Panc1 (cell line): Measurements from ENCODE around the gene ABHD15. TPM values are rescaled to one million over a fixed set of nuclear protein-coding genes. Genes with fewer than 3 reads are reported as not detected.

ENCODE experiments used
- ATAC-seq: fragments of 200-7000 bp; cut with Tn5 transposase; 2 replicates; pipeline ENCODE4 v1.9.1; 2020; ENCODE audit warnings: mild to moderate bottlenecking, moderate library complexity
- BruUV-seq: library from RNA; stranded (reverse); fragments of 400-500 nt; replicated peaks from 2 replicates; lab custom pipeline; 2021; lab: Mats Ljungman, UMichigan
- CTCF ChIA-PET: fragments of 300-600 bp; sonication (Branson Sonifier 250); formaldehyde crosslinking; loops from one replicate; lab custom pipeline; 2022; ENCODE audit warnings: antibody characterized with exemption; lab: Charles Lee
- POLR2A ChIA-PET: fragments of 300-600 bp; sonication (Branson Sonifier 250); formaldehyde crosslinking; loops from one replicate; lab custom pipeline; 2022; ENCODE audit warnings: antibody characterized with exemption; lab: Charles Lee
- DNase-seq: peaks from one replicate; pipeline ENCODE4 v3.0.0-alpha.2; 2010; ENCODE audit warnings: low read depth, low spot score
- H3K27ac ChIP-seq: 2 replicates; pipeline ENCODE4 v1.5.1; 2011; ENCODE audit warnings: mild to moderate bottlenecking, low read length, inconsistent platforms
- H3K27me3 ChIP-seq: fragments of 200-500 bp; sonication (Bioruptor generic); 2 replicates; pipeline ENCODE4 v1.6.0; 2014; ENCODE audit warnings: low read length, inconsistent platforms; ENCODE audit not compliant: control insufficient read depth, insufficient read depth
- H3K36me3 ChIP-seq: fragments of 200-500 bp; sonication (Bioruptor generic); 2 replicates; pipeline ENCODE4 v1.5.1; 2014; ENCODE audit warnings: inconsistent platforms, mild to moderate bottlenecking, low read length, moderate library complexity; ENCODE audit not compliant: control insufficient read depth, insufficient read depth
- H3K4me1 ChIP-seq: 2 replicates; pipeline ENCODE4 v1.5.1; 2011; ENCODE audit warnings: inconsistent platforms, mild to moderate bottlenecking, low read length, moderate library complexity; ENCODE audit not compliant: control insufficient read depth, insufficient read depth
- H3K4me3 ChIP-seq, 2 experiments: 2 replicates each; pipeline ENCODE4 v1.5.1; 2011 to 2012; ENCODE audit warnings: low read depth in 2 of 2, low read length in 2 of 2, mild to moderate bottlenecking in 2 of 2, inconsistent platforms in 1 of 2, moderate library complexity in 1 of 2
- H3K9me3 ChIP-seq: fragments of 200-500 bp; sonication (Bioruptor generic); 2 replicates; pipeline ENCODE4 v1.5.1; 2014; ENCODE audit warnings: low read depth, mild to moderate bottlenecking, inconsistent platforms, low read length, moderate library complexity; ENCODE audit not compliant: control insufficient read depth, insufficient read depth
- POLR2AphosphoS5 ChIP-seq: IDR thresholded peaks from 2 replicates; pipeline ENCODE4 v1.6.1; 2012; ENCODE audit warnings: mild to moderate bottlenecking, low read depth, low read length, moderate library complexity
- SIN3A ChIP-seq: IDR thresholded peaks from 2 replicates; pipeline ENCODE4 v1.6.1; 2012; ENCODE audit warnings: low read depth, mild to moderate bottlenecking, low read length, moderate library complexity, borderline replicate concordance; ENCODE audit not compliant: insufficient read depth
- TCF7L2 ChIP-seq: IDR thresholded peaks from 2 replicates; pipeline ENCODE4 v1.6.1; 2011; ENCODE audit warnings: mild to moderate bottlenecking, low read depth, low read length, inconsistent platforms
- in situ Hi-C: cut with HindIII; loops from 2 replicates; pipeline ENCODE4 v1.10.0; 2016; ENCODE audit warnings: low sequenced_read_pairs, low pct_unique_long_range_greater_than_20kb
- intact Hi-C: fragments of 100-400 bp; cut with micrococcal nuclease; formaldehyde crosslinking; loops from one replicate; pipeline ENCODE4 v1.10.0; 2022; ENCODE audit not compliant: unreplicated experiment
- total RNA-seq: library from RNA; stranded (reverse); gene quantifications from one replicate; pipeline ENCODE4 v1.2.1, GENCODE V29; 2021; ENCODE audit not compliant: unreplicated experiment
- TF ChIP-seq, protein P1 (sequence below): fragments of 450-650 bp; IDR thresholded peaks from 2 replicates; pipeline ENCODE4 v1.5.1; 2017; ENCODE audit warnings: mild to moderate bottlenecking
- TF ChIP-seq, protein P2 (sequence below), 2 experiments: IDR thresholded peaks; 2 replicates each; pipeline ENCODE4 v1.6.1; 2011 to 2012; ENCODE audit warnings: low read depth in 2 of 2, control low read depth in 1 of 2, low read length in 1 of 2, mild to moderate bottlenecking in 1 of 2, moderate library complexity in 1 of 2; ENCODE audit not compliant: insufficient read depth in 1 of 2

The ABHD15 gene
- total RNA-seq, 1 experiment from 2014 or later: 33.7 TPM

- TF ChIP-seq SIN3A: 0 out of 2 replicates have a peak, but pooled peaks have one; percentile 73
- TF ChIP-seq POLR2AphosphoS5: no peak
- TF ChIP-seq, protein P1, sequence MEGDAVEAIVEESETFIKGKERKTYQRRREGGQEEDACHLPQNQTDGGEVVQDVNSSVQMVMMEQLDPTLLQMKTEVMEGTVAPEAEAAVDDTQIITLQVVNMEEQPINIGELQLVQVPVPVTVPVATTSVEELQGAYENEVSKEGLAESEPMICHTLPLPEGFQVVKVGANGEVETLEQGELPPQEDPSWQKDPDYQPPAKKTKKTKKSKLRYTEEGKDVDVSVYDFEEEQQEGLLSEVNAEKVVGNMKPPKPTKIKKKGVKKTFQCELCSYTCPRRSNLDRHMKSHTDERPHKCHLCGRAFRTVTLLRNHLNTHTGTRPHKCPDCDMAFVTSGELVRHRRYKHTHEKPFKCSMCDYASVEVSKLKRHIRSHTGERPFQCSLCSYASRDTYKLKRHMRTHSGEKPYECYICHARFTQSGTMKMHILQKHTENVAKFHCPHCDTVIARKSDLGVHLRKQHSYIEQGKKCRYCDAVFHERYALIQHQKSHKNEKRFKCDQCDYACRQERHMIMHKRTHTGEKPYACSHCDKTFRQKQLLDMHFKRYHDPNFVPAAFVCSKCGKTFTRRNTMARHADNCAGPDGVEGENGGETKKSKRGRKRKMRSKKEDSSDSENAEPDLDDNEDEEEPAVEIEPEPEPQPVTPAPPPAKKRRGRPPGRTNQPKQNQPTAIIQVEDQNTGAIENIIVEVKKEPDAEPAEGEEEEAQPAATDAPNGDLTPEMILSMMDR: no peak
- no peaks in the 10 kb centered on the region for H3K9me3 ChIP-seq
- peak overlapping the region; percentile 81 to 88 for H3K4me3 ChIP-seq
- no TSS peak for BruUV-seq
- peaks cover 14% of the 10 kb centered on the region for H3K4me1 ChIP-seq
- CTCF ChIA-PET: interaction anchor here (1.6 kb wide), 1 partner anchor 197 kb away, joined by 8 read pairs; no protein-coding TSS in a partner anchor
- H3K36me3 ChIP-seq: no peaks in the 10 kb centered on the region
- no peak for DNase-seq
- no peaks in the 10 kb centered on the region for H3K27me3 ChIP-seq
- POLR2A ChIA-PET: no interaction called here
- in situ Hi-C loops (no loop called here), intact Hi-C loops (no loop called here)
- ATAC-seq: peak; percentile 31
- H3K27ac ChIP-seq: peak overlapping the region; percentile 92
These were observed 392 bp upstream of the ABHD15 start for GRCh38 chr17:29567304-29567553.

DNA sequence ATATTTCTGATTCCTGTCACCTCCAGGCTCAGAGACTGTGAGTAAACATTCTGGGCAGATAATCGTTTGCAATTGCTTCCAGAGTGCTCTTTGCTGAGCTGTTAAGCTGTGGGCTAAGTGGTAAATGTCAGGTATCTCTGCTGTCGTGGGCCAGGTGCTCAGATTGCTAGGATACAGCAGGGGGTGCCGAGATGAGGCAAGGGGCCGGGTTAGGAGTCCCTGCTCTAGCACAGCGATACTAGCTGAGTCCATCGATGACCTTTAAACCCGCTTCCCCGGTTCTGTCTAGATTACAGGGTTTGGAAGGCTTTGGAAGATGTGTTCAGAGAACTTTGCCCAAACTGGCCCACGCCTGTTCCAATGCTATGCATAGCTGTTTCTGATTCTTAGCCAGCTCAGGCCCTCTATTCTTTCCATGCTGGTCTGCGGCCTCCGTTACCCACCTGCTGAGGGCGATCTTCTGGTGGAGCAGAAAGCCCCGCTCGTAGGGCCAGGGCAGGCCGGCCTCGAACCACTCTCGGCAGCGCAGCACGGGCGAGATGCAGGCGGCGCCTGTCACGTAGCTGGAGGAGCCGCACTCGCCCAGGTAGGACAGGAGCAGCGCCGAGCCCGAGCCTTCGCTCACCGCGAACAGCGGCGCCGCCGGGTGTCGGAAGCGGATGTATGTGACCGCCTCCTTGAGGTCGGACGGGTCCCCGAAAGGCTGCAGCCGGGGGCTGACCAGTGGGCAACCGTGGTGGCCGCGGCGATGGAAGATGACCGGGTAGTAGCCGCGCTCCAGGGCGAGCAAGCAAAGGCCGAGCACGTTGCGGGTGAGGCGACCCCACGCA, 979 bp downstream of the ABHD15 start:
- H3K9me3 ChIP-seq: no peaks in the 10 kb centered on the region
- H3K4me1 ChIP-seq: peaks cover 14% of the 10 kb centered on the region
- BruUV-seq: no TSS peak
- H3K36me3 ChIP-seq: no peaks in the 10 kb centered on the region
- DNase-seq (no peak), ATAC-seq (peak; percentile 35)
- peak overlapping the region; percentile 81 for H3K4me3 ChIP-seq
- ChIA-PET CTCF (interaction anchor here (0.5 to 1.6 kb wide), 3 partner anchors 181 to 226 kb away, joined by 3 to 17 read pairs (median 8); no protein-coding TSS in a partner anchor), POLR2A (interaction anchor here (0.5 kb wide), 1 partner anchor 74 kb away, joined by 3 read pairs; no protein-coding TSS in a partner anchor)
- intact Hi-C loops: no loop called here
- in situ Hi-C loops: no loop called here
- TF ChIP-seq, protein P2, sequence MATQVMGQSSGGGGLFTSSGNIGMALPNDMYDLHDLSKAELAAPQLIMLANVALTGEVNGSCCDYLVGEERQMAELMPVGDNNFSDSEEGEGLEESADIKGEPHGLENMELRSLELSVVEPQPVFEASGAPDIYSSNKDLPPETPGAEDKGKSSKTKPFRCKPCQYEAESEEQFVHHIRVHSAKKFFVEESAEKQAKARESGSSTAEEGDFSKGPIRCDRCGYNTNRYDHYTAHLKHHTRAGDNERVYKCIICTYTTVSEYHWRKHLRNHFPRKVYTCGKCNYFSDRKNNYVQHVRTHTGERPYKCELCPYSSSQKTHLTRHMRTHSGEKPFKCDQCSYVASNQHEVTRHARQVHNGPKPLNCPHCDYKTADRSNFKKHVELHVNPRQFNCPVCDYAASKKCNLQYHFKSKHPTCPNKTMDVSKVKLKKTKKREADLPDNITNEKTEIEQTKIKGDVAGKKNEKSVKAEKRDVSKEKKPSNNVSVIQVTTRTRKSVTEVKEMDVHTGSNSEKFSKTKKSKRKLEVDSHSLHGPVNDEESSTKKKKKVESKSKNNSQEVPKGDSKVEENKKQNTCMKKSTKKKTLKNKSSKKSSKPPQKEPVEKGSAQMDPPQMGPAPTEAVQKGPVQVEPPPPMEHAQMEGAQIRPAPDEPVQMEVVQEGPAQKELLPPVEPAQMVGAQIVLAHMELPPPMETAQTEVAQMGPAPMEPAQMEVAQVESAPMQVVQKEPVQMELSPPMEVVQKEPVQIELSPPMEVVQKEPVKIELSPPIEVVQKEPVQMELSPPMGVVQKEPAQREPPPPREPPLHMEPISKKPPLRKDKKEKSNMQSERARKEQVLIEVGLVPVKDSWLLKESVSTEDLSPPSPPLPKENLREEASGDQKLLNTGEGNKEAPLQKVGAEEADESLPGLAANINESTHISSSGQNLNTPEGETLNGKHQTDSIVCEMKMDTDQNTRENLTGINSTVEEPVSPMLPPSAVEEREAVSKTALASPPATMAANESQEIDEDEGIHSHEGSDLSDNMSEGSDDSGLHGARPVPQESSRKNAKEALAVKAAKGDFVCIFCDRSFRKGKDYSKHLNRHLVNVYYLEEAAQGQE (IDR thresholded peaks at IDR 0.05; ENCODE audit: insufficient read depth in 1 of 2, low read depth in 2 of 2, low read length in 1 of 2): no peak
- TF ChIP-seq TCF7L2 (no peak), SIN3A (0 out of 2 replicates have a peak, but pooled peaks have one; percentile 38), POLR2AphosphoS5 (no peak)
- TF ChIP-seq, protein P1: peak; percentile 75
- H3K27me3 ChIP-seq: no peaks in the 10 kb centered on the region
- H3K27ac ChIP-seq: peak overlapping the region; percentile 78
